PC-9 (cell line): ENCODE measurements around the gene NLRP8. TPM values are rescaled to one million over a fixed set of nuclear protein-coding genes. Genes with fewer than 3 reads are reported as not detected.
"Not testable (repeated sequence)": the region's sequence is repeated elsewhere in the genome, so short reads cannot be mapped to it uniquely, and the experiment has no call there.

Source experiments
- BruUV-seq: library from RNA; stranded (reverse); fragments of 400-500 nt; replicated peaks from 2 replicates; lab custom pipeline; 2021; lab: Mats Ljungman, UMichigan
- CTCF ChIA-PET: fragments of 300-600 bp; sonication (Branson Sonifier 250); formaldehyde crosslinking; loops from one replicate; lab custom pipeline; 2022; ENCODE audit warnings: antibody characterized with exemption; lab: Charles Lee
- POLR2A ChIA-PET: fragments of 300-600 bp; sonication (Branson Sonifier 250); formaldehyde crosslinking; loops from one replicate; lab custom pipeline; 2022; ENCODE audit warnings: antibody characterized with exemption; ENCODE audit not compliant: unreplicated experiment; lab: Charles Lee
- DNase-seq, 2 experiments: peaks; one replicate each; pipeline versions ENCODE4 v3.0.0 to v3.0.0-alpha.2; 2015 to 2022; ENCODE audit warnings: mixed read lengths in 1 of 2
- H2AFZ ChIP-seq: fragments of 200-600 bp; sonication (generic); 2 replicates; pipeline ENCODE4 v1.8.1; 2017; ENCODE audit warnings: antibody characterized with exemption
- H3F3A ChIP-seq: fragments of 200-600 bp; sonication (generic); 2 replicates; pipeline ENCODE4 v1.8.1; 2017; ENCODE audit warnings: antibody characterized with exemption, mild to moderate bottlenecking, low read depth; ENCODE audit not compliant: insufficient read depth
- H3K27ac ChIP-seq: fragments of 200-600 bp; sonication (generic); 2 replicates; pipeline ENCODE4 v1.6.1; 2016; ENCODE audit warnings: mixed run types
- H3K27me3 ChIP-seq: fragments of 200-600 bp; sonication (generic); 2 replicates; pipeline ENCODE4 v1.6.1; 2016; ENCODE audit warnings: low read depth, mixed run types; ENCODE audit not compliant: insufficient read depth
- H3K36me3 ChIP-seq: fragments of 200-600 bp; sonication (generic); 2 replicates; pipeline ENCODE4 v1.6.1; 2016; ENCODE audit warnings: low read depth, mixed run types
- H3K4me1 ChIP-seq: fragments of 200-600 bp; sonication (generic); replicated peaks from 2 replicates; pipeline ENCODE4 v1.6.1; 2016; ENCODE audit warnings: mixed run types; ENCODE audit not compliant: insufficient read depth
- H3K4me2 ChIP-seq: fragments of 200-600 bp; sonication (generic); 2 replicates; pipeline ENCODE4 v1.6.1; 2017; ENCODE audit warnings: mixed run types
- H3K4me3 ChIP-seq: fragments of 200-600 bp; sonication (generic); 2 replicates; pipeline ENCODE4 v1.6.1; 2016; ENCODE audit warnings: mixed run types
- H3K79me2 ChIP-seq: fragments of 200-600 bp; sonication (generic); 2 replicates; pipeline ENCODE4 v1.6.1; 2017; ENCODE audit warnings: low read depth, mixed run types
- H3K9me2 ChIP-seq: fragments of 200-600 bp; sonication (generic); 2 replicates; pipeline ENCODE4 v1.8.1; 2017; ENCODE audit warnings: mild to moderate bottlenecking; ENCODE audit not compliant: insufficient read depth
- H3K9me3 ChIP-seq: fragments of 200-600 bp; sonication (generic); 2 replicates; pipeline ENCODE4 v1.8.1; 2016; ENCODE audit warnings: low read depth; ENCODE audit not compliant: insufficient read depth
- H4K20me1 ChIP-seq: fragments of 200-600 bp; sonication (generic); 2 replicates; pipeline ENCODE4 v1.8.1; 2017; ENCODE audit not compliant: insufficient read depth
- EZH2 ChIP-seq: fragments of 200-600 bp; sonication (generic); IDR thresholded peaks from 2 replicates; pipeline ENCODE4 v1.8.0; 2017; ENCODE audit warnings: antibody characterized with exemption, low read depth
- intact Hi-C: fragments of 100-400 bp; cut with micrococcal nuclease; formaldehyde crosslinking; loops from one replicate; pipeline ENCODE4 v1.10.0; 2022; ENCODE audit not compliant: unreplicated experiment
- total RNA-seq: library from RNA; stranded (reverse); gene quantifications from 2 replicates; pipeline ENCODE4 v1.2.3, GENCODE V29; 2021
- TF ChIP-seq, protein P1 (sequence below): fragments of 200-600 bp; sonication (generic); conservative IDR thresholded peaks from 2 replicates; pipeline ENCODE4 v1.6.1; 2017; ENCODE audit warnings: mixed run types, antibody characterized with exemption, mild to moderate bottlenecking, moderate library complexity

NLRP8 gene
- total RNA-seq, 1 experiment from 2014 or later: not detected

DNA sequence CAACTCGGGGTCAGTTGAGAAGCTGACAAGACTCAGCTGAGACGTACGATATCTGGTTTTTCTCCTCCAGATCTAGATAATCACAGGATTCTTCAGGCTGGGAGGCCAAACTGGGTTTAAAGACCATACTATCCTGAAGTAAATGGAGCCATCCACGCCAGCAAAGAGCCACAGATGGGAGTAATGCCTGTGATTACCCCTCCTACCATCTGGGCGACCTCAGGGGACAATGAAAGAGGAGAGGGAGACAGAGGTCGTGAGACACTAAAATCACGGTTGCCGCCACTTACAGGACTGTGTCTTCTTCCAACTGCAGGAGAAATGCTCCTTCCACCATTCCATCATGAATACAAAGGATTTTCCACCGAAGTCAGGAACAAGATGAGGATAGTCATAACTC, 12.4 kb upstream of the NLRP8 start:
- Histone ChIP-seq H3F3A (no peaks in the 10 kb centered on the region), H3K4me1 (no peaks in the 10 kb centered on the region), H3K79me2 (no peaks in the 10 kb centered on the region), H3K4me2 (no peak overlapping the region), H2AFZ (no peak overlapping the region), H3K4me3 (no peak overlapping the region), H3K27ac (no peak overlapping the region), H3K9me2 (no peaks in the 10 kb centered on the region), H3K27me3 (peaks cover 90% of the 10 kb centered on the region), H3K36me3 (no peaks in the 10 kb centered on the region), H3K9me3 (no peaks in the 10 kb centered on the region), H4K20me1 (no peaks in the 10 kb centered on the region)
- POLR2A ChIA-PET: no interaction called here
- CTCF ChIA-PET: no interaction called here
- DNase-seq: no peak
- intact Hi-C loops: no loop called here
- no TSS peak for BruUV-seq
- TF ChIP-seq, protein P1, sequence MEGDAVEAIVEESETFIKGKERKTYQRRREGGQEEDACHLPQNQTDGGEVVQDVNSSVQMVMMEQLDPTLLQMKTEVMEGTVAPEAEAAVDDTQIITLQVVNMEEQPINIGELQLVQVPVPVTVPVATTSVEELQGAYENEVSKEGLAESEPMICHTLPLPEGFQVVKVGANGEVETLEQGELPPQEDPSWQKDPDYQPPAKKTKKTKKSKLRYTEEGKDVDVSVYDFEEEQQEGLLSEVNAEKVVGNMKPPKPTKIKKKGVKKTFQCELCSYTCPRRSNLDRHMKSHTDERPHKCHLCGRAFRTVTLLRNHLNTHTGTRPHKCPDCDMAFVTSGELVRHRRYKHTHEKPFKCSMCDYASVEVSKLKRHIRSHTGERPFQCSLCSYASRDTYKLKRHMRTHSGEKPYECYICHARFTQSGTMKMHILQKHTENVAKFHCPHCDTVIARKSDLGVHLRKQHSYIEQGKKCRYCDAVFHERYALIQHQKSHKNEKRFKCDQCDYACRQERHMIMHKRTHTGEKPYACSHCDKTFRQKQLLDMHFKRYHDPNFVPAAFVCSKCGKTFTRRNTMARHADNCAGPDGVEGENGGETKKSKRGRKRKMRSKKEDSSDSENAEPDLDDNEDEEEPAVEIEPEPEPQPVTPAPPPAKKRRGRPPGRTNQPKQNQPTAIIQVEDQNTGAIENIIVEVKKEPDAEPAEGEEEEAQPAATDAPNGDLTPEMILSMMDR: no peak
- no peak for TF ChIP-seq EZH2

DNA sequence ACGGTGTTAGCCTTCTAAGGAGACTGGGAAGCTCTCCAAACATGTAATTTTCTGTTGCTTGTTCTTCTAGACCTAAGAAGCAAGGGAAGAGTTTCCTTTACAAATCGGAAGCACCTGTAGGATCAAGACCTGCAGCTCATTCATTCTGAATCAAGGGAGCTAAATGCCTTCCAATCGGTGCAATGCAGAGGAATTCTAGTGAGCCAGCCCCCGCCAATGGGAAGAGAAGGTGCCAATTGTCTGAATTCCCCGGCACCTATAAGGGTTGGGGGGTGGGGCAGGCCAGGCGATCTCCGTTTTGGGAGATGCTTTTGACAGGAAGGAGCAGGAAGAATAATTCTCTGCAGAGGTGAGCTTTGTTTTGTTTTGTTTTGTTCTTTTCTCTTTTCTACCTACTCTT, 8.4 kb upstream of the NLRP8 start:
- Histone ChIP-seq H3K4me3 (no peak overlapping the region), H3K9me3 (no peaks in the 10 kb centered on the region), H2AFZ (no peak overlapping the region), H4K20me1 (no peaks in the 10 kb centered on the region), H3K27me3 (peaks cover 86% of the 10 kb centered on the region), H3F3A (no peaks in the 10 kb centered on the region), H3K9me2 (no peaks in the 10 kb centered on the region), H3K27ac (no peak overlapping the region), H3K36me3 (no peaks in the 10 kb centered on the region), H3K79me2 (no peaks in the 10 kb centered on the region), H3K4me2 (no peak overlapping the region), H3K4me1 (no peaks in the 10 kb centered on the region)
- CTCF ChIA-PET: no interaction called here
- no TSS peak for BruUV-seq
- intact Hi-C loops: no loop called here
- TF ChIP-seq, protein P1: no peak
- TF ChIP-seq EZH2: no peak
- POLR2A ChIA-PET: no interaction called here
- DNase-seq: no peak

DNA sequence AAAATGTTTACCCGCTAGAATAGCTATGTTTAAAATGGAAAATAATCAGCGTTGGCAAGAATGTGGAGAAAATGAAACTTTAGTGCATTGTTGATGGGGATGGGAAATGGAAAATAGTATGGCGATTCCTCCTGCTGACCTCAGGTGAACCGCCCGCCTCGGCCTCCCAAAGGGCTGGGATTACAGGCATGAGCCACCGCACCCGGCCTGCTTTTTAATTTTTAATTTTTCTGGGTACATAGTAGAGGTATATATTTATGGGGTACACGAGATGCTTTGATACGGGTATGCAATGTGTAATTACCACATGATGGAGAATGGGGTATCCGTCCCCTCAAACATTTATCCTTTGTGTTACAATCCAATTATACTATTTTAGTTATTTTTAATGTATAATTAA, 7.3 kb upstream of the NLRP8 start:
- ChIA-PET POLR2A (no interaction called here), CTCF (no interaction called here)
- no peak for DNase-seq
- Histone ChIP-seq H2AFZ (no peak overlapping the region), H3K9me2 (no peaks in the 10 kb centered on the region), H3K9me3 (no peaks in the 10 kb centered on the region), H3F3A (no peaks in the 10 kb centered on the region), H3K4me3 (no peak overlapping the region), H4K20me1 (no peaks in the 10 kb centered on the region), H3K36me3 (no peaks in the 10 kb centered on the region), H3K4me2 (no peak overlapping the region), H3K27ac (no peak overlapping the region), H3K4me1 (no peaks in the 10 kb centered on the region), H3K79me2 (no peaks in the 10 kb centered on the region), H3K27me3 (peaks cover 75% of the 10 kb centered on the region)
- no TSS peak for BruUV-seq
- TF ChIP-seq EZH2: no peak
- TF ChIP-seq, protein P1: no peak
- intact Hi-C loops: no loop called here

DNA sequence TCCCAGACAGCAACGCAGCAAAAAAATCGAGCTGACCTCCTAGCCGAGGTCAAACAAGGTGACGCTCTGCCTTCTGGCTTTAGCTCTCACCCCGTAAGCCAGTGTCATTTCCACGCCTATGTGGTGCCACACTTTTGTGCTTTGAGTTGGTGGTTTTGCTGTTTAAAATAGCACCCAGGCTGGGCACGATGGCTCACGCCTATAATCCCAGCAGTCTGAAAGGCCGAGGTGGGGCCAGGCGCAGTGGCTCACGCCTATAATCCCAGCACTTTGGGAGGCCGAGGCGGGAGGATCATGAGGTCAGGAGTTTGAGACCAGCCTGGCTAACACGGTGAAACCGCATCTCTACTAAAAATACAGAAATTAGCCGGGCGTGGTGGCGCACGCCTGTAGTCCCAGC, 2.9 kb downstream of the NLRP8 start:
- H3K79me2 ChIP-seq, H3K36me3 ChIP-seq, H3K27ac ChIP-seq, POLR2A ChIA-PET, H2AFZ ChIP-seq, H4K20me1 ChIP-seq, H3F3A ChIP-seq, CTCF ChIA-PET, H3K9me2 ChIP-seq, DNase-seq, H3K4me2 ChIP-seq, BruUV-seq, H3K9me3 ChIP-seq, H3K4me1 ChIP-seq, intact Hi-C loops, H3K4me3 ChIP-seq: not testable (repeated sequence)
- H3K27me3 ChIP-seq: peaks cover 82% of the 10 kb centered on the region
